Stimulated activated CD4-positive, alpha-beta T cell treated with anti-CD3 and anti-CD28 coated beads, TNF-alpha, amount 100 ng/mL, for 48 hours (primary cell): Measurements from ENCODE around the gene RAD9A.

ENCODE experiments used
- DNase-seq, 3 donors: peaks; one replicate each; pipeline ENCODE4 v3.0.0-alpha.2; 2020; ENCODE audit warnings: low read depth in 3 of 3

The RAD9A gene

DNA sequence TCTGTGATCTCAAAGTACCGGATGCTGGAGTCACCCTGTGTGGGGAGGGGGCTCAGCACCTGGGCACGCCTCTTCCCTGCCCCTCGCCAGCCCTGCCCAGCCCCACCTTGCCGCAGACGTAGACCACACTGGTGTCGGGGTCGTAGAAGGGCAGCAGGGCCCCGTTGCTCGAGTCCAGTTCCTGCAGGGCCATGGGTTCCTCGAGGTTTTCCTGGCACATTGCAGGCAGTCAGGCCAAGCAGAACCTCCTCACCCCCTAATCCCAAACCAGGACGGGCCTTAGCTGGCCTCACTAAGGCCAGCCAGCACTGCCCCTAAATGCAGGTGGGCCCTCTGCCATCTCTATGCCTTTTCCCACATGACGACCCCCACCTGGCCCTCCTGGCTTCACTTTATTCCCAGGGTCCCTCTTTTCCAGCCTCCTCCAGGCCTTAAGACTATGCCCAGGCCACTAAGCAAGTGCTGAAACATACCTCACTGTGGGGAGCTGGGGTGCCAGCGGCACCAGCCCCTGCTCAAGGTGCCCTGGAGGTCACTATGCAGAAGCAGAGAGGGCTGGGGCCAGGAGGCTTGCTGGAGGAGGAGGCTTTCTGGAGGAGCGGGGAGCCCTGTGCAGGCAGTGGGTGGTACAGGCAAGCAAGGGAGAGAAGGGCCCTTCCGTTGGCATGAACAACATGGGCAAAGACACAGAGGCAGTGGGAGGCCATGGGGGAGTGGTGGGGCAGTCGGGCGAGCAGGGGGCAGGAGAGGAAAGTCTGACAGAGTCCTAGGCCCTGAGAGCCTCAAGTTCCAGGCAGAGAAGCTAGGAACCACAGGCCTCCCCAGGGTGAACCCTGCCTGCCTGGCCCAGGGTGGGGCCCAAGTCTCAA, 48.7 kb downstream of the RAD9A start:
- no peak for DNase-seq

DNA sequence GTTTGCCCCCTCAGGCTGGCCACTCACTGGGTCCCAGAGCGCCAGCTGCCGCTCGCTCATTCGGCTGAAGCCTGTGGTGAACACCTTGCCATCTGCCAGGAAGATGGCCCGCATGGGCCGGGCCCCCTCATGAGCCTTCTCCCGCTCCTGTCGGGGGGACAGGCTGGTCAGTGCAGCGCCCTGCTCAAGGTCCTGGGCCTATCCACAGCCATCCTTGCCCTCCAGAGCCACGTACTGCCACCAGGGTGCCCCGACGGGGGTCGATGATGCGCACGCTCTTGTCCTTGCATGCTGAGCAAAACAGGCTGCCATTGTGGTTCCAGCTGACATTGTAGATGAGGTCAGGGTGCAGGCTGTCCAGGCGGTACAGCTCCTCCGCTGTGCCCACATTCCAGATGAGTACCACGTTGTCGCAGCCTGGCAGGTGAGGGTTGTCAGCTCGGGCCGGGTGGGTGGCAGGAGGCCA, 49.3 kb downstream of the RAD9A start:
- no peak for DNase-seq

- no peak for DNase-seq
Observed at GRCh38 chr11:67441731-67442351, 50.1 kb downstream of the RAD9A start.

DNA sequence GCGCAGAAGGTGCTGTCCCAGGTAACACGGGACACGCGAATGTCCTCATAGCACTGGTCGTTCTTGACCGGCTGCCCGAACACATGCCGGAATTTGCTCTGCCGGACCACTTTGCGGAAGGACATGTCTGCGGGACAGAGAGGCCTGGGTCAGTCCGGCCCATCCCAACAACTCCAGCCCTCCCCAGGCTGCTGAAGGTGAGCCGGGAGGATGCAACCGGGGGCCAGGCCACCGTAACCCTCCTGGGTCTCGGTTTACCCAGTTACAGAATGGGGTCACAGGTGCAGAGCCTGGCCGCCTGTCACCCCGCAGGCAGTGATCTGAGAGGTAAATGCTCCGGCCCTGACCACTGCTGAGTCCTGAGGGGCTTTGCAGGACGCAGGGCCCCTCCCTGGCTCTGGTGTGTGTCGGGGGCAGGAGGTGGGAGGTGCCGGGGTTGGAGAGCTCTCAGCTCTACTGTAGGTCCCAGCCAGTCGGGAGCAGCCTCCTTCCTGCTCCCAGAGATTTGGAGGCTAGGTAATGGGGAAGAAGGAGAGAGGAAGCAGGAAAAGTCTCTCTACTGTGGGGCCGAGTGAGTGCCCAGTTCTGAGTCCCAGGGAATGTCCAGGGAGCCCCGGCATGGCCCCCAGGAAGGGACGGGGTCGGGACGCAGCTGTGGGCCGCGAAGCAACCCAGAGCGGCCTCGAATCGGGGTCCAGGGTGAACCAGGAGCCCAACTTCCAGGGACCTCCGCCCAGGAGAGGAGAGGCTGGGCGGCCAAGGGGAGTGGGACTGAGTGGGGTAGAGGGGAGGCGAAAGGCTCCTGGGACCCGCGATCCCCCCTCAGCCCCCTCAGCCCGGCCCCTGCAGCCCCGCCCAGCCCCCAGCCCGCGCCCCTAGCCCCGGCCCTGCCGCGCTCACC, 51.0 kb downstream of the RAD9A start:
- no peak for DNase-seq

- no peak for DNase-seq
Observed at GRCh38 chr11:67445515-67445914, 53.7 kb downstream of the RAD9A start.
